NCI-H524 treated with DMSO at 0.1 percent for 48 hours (cell line): ENCODE measurements around the gene EPAS1.

Source experiments
- DNase-seq: peaks from one replicate; lab custom pipeline; 2025; lab: John Stamatoyannopoulos, UW

Gene EPAS1

DNA sequence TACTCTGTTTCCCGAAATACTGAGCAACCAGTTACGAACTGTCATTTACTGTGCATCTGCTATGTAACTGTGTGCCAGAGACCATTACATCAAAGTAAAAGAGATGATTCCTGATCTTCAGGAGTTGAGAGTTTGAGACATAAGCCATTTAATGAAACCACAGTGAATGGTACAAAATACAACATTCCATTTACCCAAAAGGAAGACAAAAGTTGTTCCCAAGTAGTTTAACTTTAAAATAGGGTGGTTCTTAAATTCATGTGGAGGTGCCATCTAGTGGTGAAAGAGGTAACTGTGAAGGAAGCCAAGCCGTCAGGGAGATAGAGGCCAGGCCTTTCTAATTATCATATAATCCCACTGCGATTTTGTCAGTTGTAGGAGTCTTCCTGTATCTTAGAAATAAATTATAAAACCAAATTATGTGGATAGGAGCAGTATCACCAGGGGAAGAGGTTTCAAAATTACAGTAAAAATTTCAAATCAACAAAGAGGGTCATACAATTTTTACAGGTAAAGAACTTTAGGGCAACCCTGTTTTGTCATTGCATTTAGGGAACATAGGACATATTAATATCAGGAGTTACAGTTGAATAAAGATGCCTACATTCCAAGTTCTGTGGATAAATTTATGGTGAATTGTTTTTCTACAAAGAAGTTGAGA lies 67.7 kb downstream of the EPAS1 start:
- no peak for DNase-seq

GRCh38 chr2:46365913-46366667 lies 68.9 kb downstream of the EPAS1 start:
- no peak for DNase-seq

DNA sequence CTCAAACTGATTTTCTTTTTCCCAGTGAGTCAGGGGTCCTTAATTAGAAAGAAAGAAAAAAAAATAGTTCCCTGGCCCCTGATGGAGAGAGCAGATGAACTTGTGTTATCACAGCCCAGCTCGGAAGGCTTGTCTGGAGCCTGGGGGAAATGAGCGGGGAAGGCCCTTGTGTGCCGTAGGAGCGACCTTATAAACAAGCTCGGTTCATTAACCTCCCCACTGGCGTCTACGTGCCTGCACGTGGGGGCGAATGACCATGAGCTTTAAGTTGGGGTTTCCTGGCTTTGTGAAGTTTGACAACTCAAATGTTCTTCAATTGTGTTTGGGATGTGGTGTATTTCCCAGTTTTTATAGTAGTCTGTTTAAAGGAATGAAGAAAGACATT lies 69.5 kb downstream of the EPAS1 start:
- DNase-seq: no peak

GRCh38 chr2:46367286-46367685 lies 70.1 kb downstream of the EPAS1 start:
- no peak for DNase-seq

DNA sequence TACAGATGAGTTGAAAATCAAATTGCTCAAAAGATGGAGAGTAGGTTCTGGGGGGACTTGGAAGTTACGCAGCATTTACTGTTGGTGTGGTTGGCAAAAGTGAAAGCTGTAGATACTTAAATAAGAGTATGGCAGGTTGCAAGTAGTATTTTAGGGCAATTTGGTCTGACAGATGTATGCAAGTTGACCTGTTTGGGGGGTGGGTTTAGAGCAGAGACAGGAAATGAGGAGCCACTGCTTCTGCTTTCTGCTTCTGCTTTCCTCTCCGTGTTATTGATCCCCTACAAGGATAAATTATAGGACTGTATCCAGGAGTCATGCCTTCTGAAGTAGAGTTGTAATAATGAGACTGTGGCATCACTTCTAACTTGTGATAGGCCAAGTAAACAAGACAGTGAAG lies 71.2 kb downstream of the EPAS1 start:
- DNase-seq: no peak

DNA sequence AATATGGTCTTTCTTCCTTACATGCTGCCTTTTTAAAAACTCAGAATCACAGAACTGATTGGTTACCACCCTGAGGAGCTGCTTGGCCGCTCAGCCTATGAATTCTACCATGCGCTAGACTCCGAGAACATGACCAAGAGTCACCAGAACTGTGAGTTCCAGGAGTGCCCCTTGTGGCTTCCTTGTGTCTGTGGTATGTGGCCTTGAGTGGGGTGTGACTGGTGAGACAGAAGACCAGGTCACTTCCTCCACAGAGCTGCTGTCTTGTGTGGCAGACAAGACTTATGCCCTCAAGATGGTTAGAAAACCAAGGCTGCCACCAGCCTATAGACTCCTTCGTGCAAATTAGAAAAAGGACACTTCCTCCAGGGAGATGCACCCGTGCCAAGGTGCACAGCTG lies 72.6 kb downstream of the EPAS1 start:
- no peak for DNase-seq

DNA sequence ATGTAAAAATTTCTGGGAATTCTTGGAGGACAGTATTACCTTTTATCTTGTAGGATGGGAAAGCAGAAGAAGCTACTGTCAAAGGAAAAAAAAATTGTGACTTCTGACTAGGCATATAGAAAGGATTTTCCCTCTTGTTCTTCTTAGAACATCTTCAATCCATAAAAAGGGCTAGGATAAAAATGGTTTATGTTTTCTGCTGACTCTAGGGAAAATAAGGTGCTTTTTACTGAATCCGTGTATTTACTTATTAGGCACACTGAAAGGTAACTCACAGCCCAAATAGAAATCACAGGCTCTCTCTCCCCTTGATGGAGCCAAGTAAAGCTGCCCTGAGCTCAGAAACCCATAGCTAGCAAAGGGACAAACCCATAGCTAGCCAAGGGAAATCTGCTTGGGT lies 74.6 kb downstream of the EPAS1 start:
- DNase-seq: no peak

- DNase-seq: no peak
Observed at GRCh38 chr2:46372475-46372874, 75.3 kb downstream of the EPAS1 start.

DNA sequence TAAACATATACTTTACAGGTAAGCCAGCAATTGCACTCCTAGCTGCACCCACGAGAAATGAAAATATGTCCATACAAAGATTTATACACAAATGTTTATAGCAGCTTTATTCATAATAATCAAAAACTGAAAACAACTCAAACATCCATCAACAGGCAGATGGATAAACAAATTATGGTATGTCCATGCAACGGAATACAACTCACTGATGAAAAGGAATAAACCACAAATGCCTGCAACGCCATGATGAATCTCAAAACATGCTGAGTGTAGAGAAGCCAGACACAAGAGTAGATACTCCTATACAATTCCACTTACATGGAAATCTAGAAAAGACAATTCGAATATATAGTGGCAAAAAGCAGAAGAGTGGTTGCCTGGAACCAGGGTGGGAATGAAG lies 76.0 kb downstream of the EPAS1 start:
- no peak for DNase-seq

DNA sequence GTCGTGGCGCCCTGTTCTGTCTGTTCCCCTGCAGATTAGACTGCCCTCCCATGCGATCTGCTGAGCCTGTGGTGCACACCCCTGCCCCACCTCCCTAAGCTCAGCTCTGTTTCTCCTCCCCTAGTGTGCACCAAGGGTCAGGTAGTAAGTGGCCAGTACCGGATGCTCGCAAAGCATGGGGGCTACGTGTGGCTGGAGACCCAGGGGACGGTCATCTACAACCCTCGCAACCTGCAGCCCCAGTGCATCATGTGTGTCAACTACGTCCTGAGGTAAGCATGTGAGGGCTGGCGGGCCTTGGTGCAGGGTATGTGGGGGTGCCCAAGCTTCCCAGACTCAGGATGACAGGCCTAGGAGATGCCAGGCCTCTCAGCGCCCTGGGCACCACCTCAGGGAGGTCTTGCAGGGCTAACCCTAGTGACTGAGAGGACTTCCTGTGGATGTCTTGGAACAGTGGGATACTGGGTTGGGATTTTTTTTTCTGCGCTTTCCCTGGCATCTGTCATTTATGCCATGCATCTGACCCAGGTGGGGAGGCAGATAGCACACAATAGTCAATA lies 78.4 kb downstream of the EPAS1 start:
- no peak for DNase-seq

GRCh38 chr2:46376586-46376985 lies 79.4 kb downstream of the EPAS1 start:
- no peak for DNase-seq

- peak; percentile 97 for DNase-seq
Observed at GRCh38 chr2:46377101-46377581, 79.9 kb downstream of the EPAS1 start.

- DNase-seq: peak; percentile 76
Observed at GRCh38 chr2:46377666-46378560, 80.7 kb downstream of the EPAS1 start.

GRCh38 chr2:46378616-46379015 lies 81.4 kb downstream of the EPAS1 start:
- DNase-seq: no peak

DNA sequence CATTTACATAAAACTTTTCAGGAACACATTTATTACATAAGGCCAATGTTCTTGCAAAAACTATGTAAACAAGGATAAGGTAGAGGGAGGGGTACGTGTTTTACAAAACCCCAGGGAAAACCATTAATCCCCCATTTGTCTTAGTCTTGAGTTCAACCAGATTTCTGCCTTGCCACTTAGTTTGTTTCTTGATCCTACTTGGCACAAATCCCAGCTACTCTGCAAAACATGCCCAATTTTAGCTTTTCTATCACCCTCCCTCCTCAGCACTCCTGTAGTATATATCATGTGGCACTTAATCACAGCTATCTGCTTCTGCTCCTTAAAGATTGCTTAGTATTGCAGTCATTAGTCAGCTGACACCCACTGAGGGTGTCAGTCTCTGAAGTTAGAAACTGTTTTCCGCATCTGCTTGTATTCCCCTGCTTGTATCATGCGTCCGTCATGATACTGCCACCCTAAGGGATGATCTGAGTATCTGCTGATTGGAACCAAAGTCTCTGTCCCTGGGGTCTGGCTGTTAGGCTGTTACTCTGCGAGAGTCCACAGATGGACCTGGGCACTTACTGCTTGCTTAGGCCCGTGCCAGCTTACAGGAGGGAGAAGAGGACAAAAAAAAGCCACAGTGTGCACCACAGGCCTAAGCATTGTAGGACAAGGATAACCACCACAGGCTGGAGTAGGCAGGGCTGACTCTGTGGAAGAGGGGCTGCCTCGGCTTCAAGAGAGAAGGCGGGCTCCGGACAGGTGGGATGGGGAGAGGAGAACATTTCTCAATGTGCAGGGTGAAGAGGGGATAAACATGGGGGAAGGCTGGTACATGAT lies 82.2 kb downstream of the EPAS1 start:
- DNase-seq: peak; percentile 100

DNA sequence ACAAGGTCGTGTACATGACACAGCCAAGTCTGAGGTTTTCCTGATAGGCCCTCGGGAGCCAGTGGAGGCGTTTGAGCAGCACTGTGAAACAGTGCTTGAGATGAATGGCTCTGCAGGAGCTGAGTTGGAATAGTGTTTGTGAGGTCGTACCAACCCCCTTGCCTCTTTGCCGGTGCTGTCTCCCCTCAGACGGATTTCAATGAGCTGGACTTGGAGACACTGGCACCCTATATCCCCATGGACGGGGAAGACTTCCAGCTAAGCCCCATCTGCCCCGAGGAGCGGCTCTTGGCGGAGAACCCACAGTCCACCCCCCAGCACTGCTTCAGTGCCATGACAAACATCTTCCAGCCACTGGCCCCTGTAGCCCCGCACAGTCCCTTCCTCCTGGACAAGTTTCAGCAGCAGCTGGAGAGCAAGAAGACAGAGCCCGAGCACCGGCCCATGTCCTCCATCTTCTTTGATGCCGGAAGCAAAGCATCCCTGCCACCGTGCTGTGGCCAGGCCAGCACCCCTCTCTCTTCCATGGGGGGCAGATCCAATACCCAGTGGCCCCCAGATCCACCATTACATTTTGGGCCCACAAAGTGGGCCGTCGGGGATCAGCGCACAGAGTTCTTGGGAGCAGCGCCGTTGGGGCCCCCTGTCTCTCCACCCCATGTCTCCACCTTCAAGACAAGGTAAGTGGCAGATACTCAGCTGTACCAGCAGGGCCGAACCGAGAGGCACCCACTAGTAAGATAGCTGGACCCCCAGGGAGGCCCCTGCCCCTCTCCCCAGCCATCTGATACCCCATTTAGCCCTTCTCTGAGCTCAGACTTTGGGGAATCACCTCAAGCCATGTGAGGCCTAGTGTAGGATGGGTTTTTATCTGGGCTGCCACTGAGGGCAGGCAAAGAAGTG lies 83.1 kb downstream of the EPAS1 start:
- DNase-seq: no peak

DNA sequence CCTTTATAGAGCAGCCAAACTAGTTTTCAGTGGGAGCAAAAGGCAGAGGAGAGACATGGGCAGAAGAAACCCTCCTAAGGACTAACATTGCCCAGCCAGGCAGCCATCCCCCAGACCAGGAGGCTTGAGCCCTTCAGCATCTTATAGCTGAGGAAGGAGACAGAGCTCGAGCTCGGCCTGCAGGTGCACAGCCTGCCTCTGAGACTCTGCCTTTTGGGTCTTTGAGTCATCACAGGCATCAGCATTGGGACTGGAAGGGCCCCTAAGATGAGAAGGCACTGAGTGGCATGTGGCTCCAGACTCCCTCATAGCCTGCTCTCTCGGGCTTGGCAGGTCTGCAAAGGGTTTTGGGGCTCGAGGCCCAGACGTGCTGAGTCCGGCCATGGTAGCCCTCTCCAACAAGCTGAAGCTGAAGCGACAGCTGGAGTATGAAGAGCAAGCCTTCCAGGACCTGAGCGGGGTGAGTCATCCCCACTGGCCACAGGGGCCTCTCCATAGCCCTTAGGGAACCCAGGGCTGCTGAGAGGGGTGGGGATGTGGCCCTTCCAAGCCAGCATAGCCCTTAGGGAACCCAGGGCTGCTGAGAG lies 84.1 kb downstream of the EPAS1 start:
- DNase-seq: no peak

DNA sequence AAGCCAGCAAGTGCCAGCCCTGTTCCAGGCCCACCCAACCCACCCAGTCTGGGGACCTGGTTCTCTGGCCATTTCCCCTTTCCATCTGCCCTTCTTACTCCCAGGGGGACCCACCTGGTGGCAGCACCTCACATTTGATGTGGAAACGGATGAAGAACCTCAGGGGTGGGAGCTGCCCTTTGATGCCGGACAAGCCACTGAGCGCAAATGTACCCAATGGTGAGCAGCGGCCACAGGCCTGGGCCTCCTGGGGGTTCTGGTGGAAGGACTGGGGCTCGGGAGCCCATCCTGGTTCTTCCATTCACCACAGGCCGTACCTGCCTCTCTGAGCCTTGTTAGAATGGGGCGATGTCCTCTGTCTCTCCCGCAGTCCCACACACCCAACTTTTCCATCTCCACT lies 84.7 kb downstream of the EPAS1 start:
- no peak for DNase-seq

DNA sequence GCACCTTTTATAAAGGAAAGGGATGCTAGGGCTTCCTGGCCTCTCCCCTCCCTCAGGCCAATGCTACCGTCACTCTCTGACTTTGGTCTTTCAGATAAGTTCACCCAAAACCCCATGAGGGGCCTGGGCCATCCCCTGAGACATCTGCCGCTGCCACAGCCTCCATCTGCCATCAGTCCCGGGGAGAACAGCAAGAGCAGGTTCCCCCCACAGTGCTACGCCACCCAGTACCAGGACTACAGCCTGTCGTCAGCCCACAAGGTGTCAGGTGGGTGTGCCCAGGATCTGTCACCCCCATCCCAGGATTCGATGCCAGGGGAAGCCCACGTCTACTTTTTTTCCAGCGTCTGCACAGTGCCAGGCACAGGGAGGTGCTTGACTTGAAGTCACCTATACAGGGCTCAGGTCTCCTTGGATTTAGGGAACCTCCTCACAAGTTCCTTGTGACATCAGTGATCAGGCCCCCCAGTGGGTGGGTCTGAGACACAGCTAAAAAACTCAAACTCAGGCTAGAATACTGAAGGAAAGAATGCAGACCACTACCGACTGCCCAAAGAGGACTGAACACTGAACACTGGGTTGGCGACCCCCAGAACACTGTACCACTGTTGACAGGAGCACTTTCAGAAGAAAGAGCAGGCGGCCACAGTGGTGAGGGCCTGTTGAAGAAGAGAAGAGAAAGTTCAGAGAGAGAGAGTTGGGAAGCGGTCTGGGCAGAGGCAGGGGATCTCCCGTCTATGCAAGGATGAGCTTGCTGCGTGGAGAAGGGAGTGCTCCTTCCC lies 85.3 kb downstream of the EPAS1 start:
- no peak for DNase-seq
